ENCODE results near the gene B3GALT2. TPM values are rescaled to one million over a fixed set of nuclear protein-coding genes. Genes with fewer than 3 reads are reported as not detected.
"Not testable (repeated sequence)": the region's sequence is repeated elsewhere in the genome, so short reads cannot be mapped to it uniquely, and the experiment has no call there.

The B3GALT2 gene, protein sequence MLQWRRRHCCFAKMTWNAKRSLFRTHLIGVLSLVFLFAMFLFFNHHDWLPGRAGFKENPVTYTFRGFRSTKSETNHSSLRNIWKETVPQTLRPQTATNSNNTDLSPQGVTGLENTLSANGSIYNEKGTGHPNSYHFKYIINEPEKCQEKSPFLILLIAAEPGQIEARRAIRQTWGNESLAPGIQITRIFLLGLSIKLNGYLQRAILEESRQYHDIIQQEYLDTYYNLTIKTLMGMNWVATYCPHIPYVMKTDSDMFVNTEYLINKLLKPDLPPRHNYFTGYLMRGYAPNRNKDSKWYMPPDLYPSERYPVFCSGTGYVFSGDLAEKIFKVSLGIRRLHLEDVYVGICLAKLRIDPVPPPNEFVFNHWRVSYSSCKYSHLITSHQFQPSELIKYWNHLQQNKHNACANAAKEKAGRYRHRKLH
- not detected in 2 replicates for total RNA-seq (ENCODE audit: low replicate concordance)

GRCh38 chr1:193185901-193186731 is at the start of gene B3GALT2:
Gene B3GALT2 (minus strand): TSS chr1:193186613. CDS start chr1:193181562, 5,051 bp downstream.
- H3K4me1 Mint-ChIP-seq, result peaks cover 29% of the 10 kb centered on the region
- Histone ChIP-seq H3K9me3 (ENCODE audit: low read depth) (no peaks in the 10 kb centered on the region), H3K4me3 (no peak within 1 kb of the TSS), H3K4me1 (peaks cover 15% of the 10 kb centered on the region), H3K27ac (peak within 1 kb of the TSS; percentile 8), H4K20me1 (ENCODE audit: low read depth) (peaks cover 18% of the 10 kb centered on the region), H3K79me2 (ENCODE audit: low read depth) (peaks cover 80% of the 10 kb centered on the region), H3K27me3 (no peaks in the 10 kb centered on the region), H3F3A (ENCODE audit: low read depth) (no peaks in the 10 kb centered on the region), H3K36me3 (no peaks in the 10 kb centered on the region), H2AFZ (replicated peaks) (no peak within 1 kb of the TSS), H3K4me2 (peak within 1 kb of the TSS; percentile 10), H3K9ac (no peak within 1 kb of the TSS)
- H3K36me3 Mint-ChIP-seq, result peaks cover 3% of the 10 kb centered on the region
- DNase-seq (ENCODE audit: low spot score), result peak; percentile 5
- H3K27me3 Mint-ChIP-seq (ENCODE audit: insufficient read depth, low read depth), result no peaks in the 10 kb centered on the region
- TF ChIP-seq, protein P1, sequence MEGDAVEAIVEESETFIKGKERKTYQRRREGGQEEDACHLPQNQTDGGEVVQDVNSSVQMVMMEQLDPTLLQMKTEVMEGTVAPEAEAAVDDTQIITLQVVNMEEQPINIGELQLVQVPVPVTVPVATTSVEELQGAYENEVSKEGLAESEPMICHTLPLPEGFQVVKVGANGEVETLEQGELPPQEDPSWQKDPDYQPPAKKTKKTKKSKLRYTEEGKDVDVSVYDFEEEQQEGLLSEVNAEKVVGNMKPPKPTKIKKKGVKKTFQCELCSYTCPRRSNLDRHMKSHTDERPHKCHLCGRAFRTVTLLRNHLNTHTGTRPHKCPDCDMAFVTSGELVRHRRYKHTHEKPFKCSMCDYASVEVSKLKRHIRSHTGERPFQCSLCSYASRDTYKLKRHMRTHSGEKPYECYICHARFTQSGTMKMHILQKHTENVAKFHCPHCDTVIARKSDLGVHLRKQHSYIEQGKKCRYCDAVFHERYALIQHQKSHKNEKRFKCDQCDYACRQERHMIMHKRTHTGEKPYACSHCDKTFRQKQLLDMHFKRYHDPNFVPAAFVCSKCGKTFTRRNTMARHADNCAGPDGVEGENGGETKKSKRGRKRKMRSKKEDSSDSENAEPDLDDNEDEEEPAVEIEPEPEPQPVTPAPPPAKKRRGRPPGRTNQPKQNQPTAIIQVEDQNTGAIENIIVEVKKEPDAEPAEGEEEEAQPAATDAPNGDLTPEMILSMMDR (IDR thresholded peaks at IDR 0.05), result no peak
- TF ChIP-seq EZH2phosphoT487 (IDR thresholded peaks at IDR 0.05), result no peak
- no peak for TF ChIP-seq EZH2 (IDR thresholded peaks at IDR 0.05)
- peak within 1 kb of the TSS; percentile 76 for H3K4me3 Mint-ChIP-seq
- H3K27ac Mint-ChIP-seq, result peak within 1 kb of the TSS; percentile 70
- no peaks in the 10 kb centered on the region for H3K9me3 Mint-ChIP-seq

DNA sequence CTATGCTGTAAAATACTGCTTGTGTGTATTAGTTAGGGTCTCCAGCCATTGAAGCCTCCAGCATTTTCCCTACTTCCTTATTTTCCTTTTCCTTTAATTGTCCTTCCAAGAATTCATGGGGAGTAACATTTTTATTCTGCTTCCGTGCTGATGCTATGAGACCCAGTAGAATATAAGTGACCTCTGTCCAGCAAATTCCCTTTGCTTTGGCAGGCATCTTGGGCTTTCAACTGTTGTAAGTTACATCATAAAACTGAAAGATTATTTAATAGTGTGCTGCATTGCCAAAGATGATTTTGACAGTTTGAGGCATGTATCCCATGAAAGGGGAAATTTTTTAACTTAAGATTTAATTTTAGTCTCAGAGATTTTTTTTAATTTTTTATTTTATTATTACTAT is 48.1 kb upstream of the B3GALT2 start:
- no peaks in the 10 kb centered on the region for H3K4me1 ChIP-seq
- no peaks in the 10 kb centered on the region for H3K9me3 Mint-ChIP-seq
- TF ChIP-seq EZH2 (IDR thresholded peaks at IDR 0.05) (no peak), EZH2phosphoT487 (IDR thresholded peaks at IDR 0.05) (no peak)
- TF ChIP-seq, protein P1 (IDR thresholded peaks at IDR 0.05), result no peak
- H3K79me2 ChIP-seq (ENCODE audit: low read depth), result peaks cover 2% of the 10 kb centered on the region
- H3K4me3 ChIP-seq, result no peak overlapping the region
- H3K27ac ChIP-seq, result no peak overlapping the region
- no peaks in the 10 kb centered on the region for H3F3A ChIP-seq (ENCODE audit: low read depth)
- peaks cover 6% of the 10 kb centered on the region for H3K36me3 ChIP-seq
- no peak overlapping the region for H2AFZ ChIP-seq (replicated peaks)
- no peak overlapping the region for H3K27ac Mint-ChIP-seq
- H4K20me1 ChIP-seq (ENCODE audit: low read depth), result no peaks in the 10 kb centered on the region
- no peaks in the 10 kb centered on the region for H3K27me3 Mint-ChIP-seq (ENCODE audit: insufficient read depth, low read depth)
- no peaks in the 10 kb centered on the region for H3K27me3 ChIP-seq
- no peak overlapping the region for H3K4me2 ChIP-seq
- H3K9ac ChIP-seq, result no peak overlapping the region
- no peaks in the 10 kb centered on the region for H3K9me3 ChIP-seq (ENCODE audit: low read depth)
- H3K4me1 Mint-ChIP-seq, result no peaks in the 10 kb centered on the region
- no peak overlapping the region for H3K4me3 Mint-ChIP-seq
- no peak for DNase-seq (ENCODE audit: low spot score)
- H3K36me3 Mint-ChIP-seq, result peaks cover 30% of the 10 kb centered on the region

DNA sequence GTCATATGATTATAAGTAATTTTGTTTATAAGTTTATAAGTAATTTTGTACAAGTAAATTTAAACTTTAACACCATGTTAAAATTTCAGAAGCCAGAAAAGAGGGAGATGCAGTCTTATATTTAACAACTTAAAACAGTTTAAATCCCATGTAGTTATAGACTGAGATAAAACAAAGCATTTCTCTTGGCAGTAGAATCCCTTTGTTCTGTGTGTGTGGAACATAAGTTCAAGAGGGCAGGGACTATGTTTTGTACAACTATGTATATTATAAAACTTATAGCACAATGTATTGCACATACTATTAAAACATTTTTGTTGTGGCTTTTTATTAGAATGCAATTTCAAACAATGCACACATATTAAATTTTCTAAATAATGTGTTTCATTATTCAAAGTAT is 44.7 kb upstream of the B3GALT2 start:
- H3K9ac ChIP-seq; H3K27ac Mint-ChIP-seq; H3K4me3 ChIP-seq; H3K4me2 ChIP-seq; H3K79me2 ChIP-seq (ENCODE audit: low read depth); H3K36me3 ChIP-seq; DNase-seq (ENCODE audit: low spot score); H4K20me1 ChIP-seq (ENCODE audit: low read depth); H3K27ac ChIP-seq; H3K9me3 Mint-ChIP-seq; H3K27me3 Mint-ChIP-seq (ENCODE audit: insufficient read depth, low read depth); H3K27me3 ChIP-seq; H3F3A ChIP-seq (ENCODE audit: low read depth); H3K4me3 Mint-ChIP-seq; H2AFZ ChIP-seq (replicated peaks); H3K4me1 ChIP-seq; H3K9me3 ChIP-seq (ENCODE audit: low read depth); H3K4me1 Mint-ChIP-seq: not testable (repeated sequence)
- peaks cover 21% of the 10 kb centered on the region for H3K36me3 Mint-ChIP-seq
